Nephron (organoid): ENCODE measurements around the gene SLC1A5.
A peak's percentile ranks its signal among the peaks of the same experiment; 100 is the strongest.

Experiments used
- H3K27ac Mint-ChIP-seq, 3 experiments: 2 replicates each; pipeline ENCODE4 v1.8.0; 2020; ENCODE audit warnings: mixed read lengths in 3 of 3, mild to moderate bottlenecking in 2 of 3, moderate library complexity in 1 of 3
- H3K27me3 Mint-ChIP-seq: 2 replicates; pipeline ENCODE4 v1.8.0; 2021; ENCODE audit warnings: low read depth, mild to moderate bottlenecking, moderate library complexity, mixed read lengths
- H3K36me3 Mint-ChIP-seq: 2 replicates; pipeline ENCODE4 v1.8.0; 2020; ENCODE audit warnings: low read depth, mixed read lengths
- H3K4me1 Mint-ChIP-seq: 2 replicates; pipeline ENCODE4 v1.8.0; 2020; ENCODE audit warnings: mixed read lengths
- H3K4me3 Mint-ChIP-seq, 3 experiments: 2 replicates each; pipeline ENCODE4 v1.8.0; 2020; ENCODE audit warnings: mild to moderate bottlenecking in 3 of 3, mixed read lengths in 3 of 3, moderate library complexity in 2 of 3
- H3K9me3 Mint-ChIP-seq: 2 replicates; pipeline ENCODE4 v1.8.0; 2020; ENCODE audit warnings: mixed read lengths
- CTCF ChIP-seq, 3 experiments: fragments of 200-600 bp; sonication (generic); IDR thresholded peaks; one replicate each; pipeline ENCODE4 v1.5.0; 2021; ENCODE audit warnings: antibody characterized with exemption in 3 of 3; ENCODE audit not compliant: unreplicated experiment in 3 of 3

The SLC1A5 gene

DNA sequence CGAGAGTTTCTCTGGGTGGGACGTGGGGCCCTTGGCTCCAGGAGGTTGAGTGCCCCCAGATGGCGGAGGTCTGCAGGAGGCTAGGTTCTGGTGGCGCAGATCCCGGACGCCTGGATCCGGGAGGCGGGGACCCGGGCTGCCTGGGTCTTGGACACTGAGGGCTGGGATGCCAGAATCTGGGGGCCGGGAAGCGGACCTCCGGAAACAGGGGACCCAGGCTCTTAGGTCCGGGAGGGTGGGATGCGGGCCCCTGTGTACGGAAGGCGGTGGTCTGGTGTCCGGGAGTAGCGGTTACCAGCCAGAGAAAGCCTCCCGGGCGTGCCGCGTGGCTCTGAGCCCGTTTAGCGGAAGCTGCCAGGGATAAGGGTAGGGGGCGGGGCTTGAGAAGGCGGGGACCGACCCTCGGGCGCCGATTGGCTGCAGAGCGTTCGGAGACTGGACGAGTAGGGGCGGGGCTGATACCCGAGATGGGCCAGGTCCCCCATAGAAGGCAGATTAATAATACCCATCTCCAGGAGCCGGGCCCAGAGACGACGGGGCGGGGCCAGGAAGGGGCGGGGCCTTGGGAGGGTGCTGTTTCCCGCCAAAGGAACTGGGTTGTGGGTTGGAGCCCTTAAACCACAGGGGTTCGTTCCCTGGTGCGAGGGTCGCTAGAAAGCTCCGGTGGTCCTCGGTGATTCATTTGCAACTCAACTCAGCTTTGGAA lies at the start of gene SLC1A5:
Gene SLC1A5, minus strand, starts transcription at position 333 of the 706 bp plus-strand sequence. CDS start 629 bp downstream, outside the sequence.
- Mint-ChIP-seq H3K36me3 (no peaks in the 10 kb centered on the region), H3K4me1 (peaks cover 43% of the 10 kb centered on the region), H3K27ac (peak within 1 kb of the TSS in 2 of 3 experiments; percentile 87 to 96), H3K9me3 (no peaks in the 10 kb centered on the region), H3K27me3 (peaks cover 6% of the 10 kb centered on the region), H3K4me3 (peak within 1 kb of the TSS; percentile 93 to 97 (median 94))
- TF ChIP-seq CTCF (IDR thresholded peaks at IDR 0.05; ENCODE audit: unreplicated experiment in 3 of 3) = no peak

DNA sequence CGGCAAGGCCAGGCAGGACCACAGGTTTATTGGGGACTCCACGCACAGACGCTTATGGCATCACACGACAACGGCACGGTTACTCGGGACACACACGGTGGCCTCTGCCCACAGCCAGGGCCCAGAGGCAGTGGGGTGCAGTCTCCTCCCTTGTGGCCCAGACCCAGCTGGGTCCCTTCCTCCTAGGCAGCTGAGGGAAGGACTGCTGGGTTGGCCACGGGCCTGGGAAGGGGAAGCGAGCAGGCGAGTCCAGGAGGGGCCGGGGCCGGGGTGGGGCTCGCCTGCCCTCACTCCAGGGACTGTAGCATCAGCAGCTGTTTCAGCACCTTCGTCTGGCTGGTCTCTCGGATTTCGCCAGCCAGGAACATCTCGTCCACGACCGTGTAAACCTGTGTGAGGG lies 49.8 kb upstream of the SLC1A5 start:
- H3K4me3 Mint-ChIP-seq = no peak overlapping the region
- H3K4me1 Mint-ChIP-seq = no peaks in the 10 kb centered on the region
- H3K27ac Mint-ChIP-seq = no peak overlapping the region
- H3K27me3 Mint-ChIP-seq = no peaks in the 10 kb centered on the region
- no peak for TF ChIP-seq CTCF (IDR thresholded peaks at IDR 0.05; ENCODE audit: unreplicated experiment in 3 of 3)
- H3K9me3 Mint-ChIP-seq = no peaks in the 10 kb centered on the region
- H3K36me3 Mint-ChIP-seq = peaks cover 34% of the 10 kb centered on the region

DNA sequence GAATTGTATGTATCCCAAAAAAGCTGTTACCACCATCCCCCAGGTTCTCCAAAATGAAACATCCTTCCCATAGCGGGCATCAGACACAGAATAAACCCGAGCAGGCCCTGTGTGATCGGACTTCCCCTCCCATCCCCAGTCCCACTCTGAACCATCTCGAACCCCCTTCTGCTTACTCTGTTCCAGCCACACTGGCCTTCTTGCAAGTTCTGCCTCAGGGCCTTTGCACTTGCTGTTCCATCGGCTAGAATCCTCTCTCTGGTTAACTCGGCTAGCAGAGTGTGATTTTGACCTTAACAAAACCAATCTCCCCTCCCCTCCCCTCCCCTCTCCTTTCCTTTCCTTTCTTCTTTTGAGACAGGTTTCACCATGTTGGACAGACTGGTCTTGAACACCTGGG lies 46.6 kb upstream of the SLC1A5 start:
- Mint-ChIP-seq H3K36me3 (peaks cover 20% of the 10 kb centered on the region), H3K9me3 (peaks cover 5% of the 10 kb centered on the region), H3K27ac (no peak overlapping the region), H3K4me1 (no peaks in the 10 kb centered on the region), H3K27me3 (no peaks in the 10 kb centered on the region), H3K4me3 (no peak overlapping the region)
- no peak for TF ChIP-seq CTCF (IDR thresholded peaks at IDR 0.05; ENCODE audit: unreplicated experiment in 3 of 3)

- TF ChIP-seq CTCF (IDR thresholded peaks at IDR 0.05; ENCODE audit: unreplicated experiment in 3 of 3) = no peak
- H3K27me3 Mint-ChIP-seq = no peaks in the 10 kb centered on the region
- peaks cover 5% of the 10 kb centered on the region for H3K9me3 Mint-ChIP-seq
- peaks cover 16% of the 10 kb centered on the region for H3K36me3 Mint-ChIP-seq
- H3K27ac Mint-ChIP-seq = no peak overlapping the region
- no peak overlapping the region for H3K4me3 Mint-ChIP-seq
- H3K4me1 Mint-ChIP-seq = no peaks in the 10 kb centered on the region
Observed at GRCh38 chr19:46834121-46834520, 45.7 kb upstream of the SLC1A5 start.

DNA sequence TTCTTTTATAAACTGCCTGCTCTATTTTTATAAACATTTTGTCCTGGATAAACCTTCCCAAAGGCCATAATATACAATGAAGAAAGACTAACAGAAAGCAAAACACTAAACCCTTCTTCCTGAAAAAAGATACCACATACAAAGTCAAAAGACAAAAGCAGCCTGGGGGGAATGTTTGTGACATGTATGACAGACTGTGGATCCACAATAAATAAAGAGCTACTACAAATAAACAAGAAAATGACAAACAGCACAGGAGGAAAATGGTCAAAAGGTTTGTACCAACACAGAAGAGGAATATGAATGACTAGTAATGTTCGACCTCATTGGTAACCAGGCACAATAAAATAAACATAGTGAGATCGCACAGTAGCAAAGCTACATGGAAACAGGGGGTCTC lies 42.5 kb upstream of the SLC1A5 start:
- Mint-ChIP-seq H3K4me1 (no peaks in the 10 kb centered on the region), H3K4me3 (no peak overlapping the region), H3K36me3 (peaks cover 3% of the 10 kb centered on the region), H3K27ac (no peak overlapping the region), H3K27me3 (no peaks in the 10 kb centered on the region), H3K9me3 (peaks cover 5% of the 10 kb centered on the region)
- no peak for TF ChIP-seq CTCF (IDR thresholded peaks at IDR 0.05; ENCODE audit: unreplicated experiment in 3 of 3)

GRCh38 chr19:46828484-46828883 lies 40.1 kb upstream of the SLC1A5 start:
- Mint-ChIP-seq H3K27me3 (no peaks in the 10 kb centered on the region), H3K4me3 (no peak overlapping the region), H3K27ac (no peak overlapping the region), H3K4me1 (no peaks in the 10 kb centered on the region), H3K36me3 (no peaks in the 10 kb centered on the region), H3K9me3 (peaks cover 5% of the 10 kb centered on the region)
- TF ChIP-seq CTCF (IDR thresholded peaks at IDR 0.05; ENCODE audit: unreplicated experiment in 3 of 3) = no peak
